UCSD-AML1 (cell line): ENCODE measurements around the gene UMOD.

Experiments used
- DNase-seq: peaks from one replicate; lab custom pipeline; 2025; ENCODE audit not compliant: unreplicated experiment; lab: John Stamatoyannopoulos, UW

The UMOD gene

DNA sequence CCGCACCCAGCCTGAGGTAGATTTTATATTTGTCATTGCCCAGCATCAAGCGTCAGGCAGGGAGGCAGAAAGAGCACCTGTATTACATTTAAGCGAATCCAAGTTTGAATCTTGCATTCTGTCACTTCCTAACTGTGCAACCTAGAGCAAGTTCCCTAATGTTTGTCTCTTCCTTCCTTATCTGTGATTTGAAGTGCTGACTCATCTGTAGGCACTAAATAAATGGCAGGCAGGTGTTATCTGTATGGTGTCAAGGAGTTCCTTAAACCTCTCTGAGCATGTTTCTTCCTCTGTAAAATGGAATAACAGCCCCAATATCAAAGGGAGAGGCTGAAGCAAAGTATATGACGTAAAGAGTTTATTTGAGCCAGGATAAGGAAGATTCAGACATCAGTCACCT is 49.5 kb downstream of the UMOD start:
- DNase-seq: no peak

DNA sequence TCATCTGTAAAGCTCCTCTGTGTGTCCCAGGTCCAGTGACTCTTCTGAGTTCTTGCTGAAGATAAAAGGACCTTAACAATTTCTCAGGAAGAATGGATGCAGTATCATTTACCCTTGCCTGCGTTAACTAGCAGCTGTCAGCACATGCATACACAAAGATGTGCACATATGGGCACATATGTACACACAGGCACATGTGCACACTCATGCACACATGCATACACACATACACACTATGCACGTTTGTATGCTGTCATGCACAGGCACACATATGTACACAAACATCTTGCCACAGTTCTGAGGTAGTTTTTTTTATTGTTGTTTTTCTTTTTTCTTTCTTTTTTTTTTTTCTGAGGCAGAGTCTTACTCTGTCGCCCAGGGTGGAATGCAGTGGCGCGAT is 50.1 kb downstream of the UMOD start:
- DNase-seq: no peak

DNA sequence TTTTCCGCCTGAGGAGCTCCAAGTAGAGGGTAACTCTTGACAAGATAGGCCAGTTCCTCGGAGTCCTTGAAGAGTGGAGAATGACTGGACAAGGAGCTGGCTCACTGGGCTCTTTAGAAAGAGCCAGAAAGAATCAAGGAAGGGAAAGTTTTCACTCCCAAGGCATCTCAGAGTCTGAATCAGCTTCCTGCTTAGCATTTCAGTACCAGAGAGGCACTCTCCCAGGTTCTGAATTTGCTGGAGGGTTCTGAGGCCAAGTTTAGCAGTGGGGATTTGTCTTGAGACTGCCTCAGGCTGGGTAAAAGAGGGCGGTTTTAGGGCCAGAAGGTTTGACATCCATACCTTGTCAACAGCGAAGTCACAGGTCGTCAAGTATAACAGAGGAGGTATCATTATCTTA is 50.7 kb downstream of the UMOD start:
- no peak for DNase-seq

DNA sequence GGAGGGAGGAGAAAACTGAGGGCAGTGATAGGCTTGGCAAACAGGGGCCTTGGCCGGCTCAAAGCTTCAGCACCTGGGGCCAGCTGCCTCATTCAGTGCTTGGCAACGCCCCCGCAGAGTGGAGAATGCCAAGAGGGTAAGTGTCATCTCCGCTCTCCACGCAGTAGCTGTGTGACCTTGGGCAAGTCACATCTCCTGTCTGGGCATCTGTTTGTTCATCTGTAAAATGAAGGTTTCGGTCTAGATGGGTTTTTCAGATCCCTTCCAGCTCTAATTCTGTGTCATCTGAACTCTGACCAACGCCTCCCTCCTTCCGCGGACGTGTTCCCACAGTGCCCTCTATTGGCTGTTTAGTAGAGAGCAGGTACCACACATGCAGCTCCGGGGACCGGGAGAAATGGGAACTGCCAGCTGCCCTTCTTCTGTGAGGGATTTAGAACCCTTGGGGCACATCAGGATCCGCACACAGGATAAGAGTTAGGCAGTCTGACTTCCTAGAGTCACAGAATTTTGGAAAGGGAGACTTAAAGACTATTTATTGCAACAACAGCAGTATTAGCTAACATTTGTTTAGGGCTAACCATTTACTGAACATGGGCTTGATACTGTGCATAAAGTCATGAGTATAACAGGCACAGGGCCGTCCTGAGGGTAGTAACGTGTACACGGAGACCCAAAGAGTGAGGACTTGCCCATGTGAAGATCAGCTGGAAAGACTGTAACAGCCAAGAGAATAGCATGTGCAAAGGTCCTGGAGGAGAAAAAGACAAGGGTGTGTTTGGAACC is 52.0 kb downstream of the UMOD start:
- peak; percentile 38 for DNase-seq

DNA sequence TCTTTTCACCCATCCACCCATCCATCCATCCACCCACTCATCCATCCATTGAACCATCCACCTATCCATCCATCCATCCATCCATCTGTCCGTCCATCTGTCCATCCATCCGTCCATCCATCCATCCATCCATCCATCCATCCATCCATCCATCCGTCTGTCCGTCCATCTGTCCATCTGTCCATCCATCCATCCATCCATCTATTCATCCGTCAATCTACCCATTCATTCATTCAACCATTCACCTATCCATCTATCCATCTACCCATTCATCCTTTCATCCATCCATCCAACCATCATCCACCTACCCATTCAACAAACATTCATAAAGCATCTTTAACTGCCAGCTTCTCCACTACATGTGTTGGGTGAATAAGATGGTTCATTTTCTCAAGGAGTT is 54.1 kb downstream of the UMOD start:
- DNase-seq: no peak

DNA sequence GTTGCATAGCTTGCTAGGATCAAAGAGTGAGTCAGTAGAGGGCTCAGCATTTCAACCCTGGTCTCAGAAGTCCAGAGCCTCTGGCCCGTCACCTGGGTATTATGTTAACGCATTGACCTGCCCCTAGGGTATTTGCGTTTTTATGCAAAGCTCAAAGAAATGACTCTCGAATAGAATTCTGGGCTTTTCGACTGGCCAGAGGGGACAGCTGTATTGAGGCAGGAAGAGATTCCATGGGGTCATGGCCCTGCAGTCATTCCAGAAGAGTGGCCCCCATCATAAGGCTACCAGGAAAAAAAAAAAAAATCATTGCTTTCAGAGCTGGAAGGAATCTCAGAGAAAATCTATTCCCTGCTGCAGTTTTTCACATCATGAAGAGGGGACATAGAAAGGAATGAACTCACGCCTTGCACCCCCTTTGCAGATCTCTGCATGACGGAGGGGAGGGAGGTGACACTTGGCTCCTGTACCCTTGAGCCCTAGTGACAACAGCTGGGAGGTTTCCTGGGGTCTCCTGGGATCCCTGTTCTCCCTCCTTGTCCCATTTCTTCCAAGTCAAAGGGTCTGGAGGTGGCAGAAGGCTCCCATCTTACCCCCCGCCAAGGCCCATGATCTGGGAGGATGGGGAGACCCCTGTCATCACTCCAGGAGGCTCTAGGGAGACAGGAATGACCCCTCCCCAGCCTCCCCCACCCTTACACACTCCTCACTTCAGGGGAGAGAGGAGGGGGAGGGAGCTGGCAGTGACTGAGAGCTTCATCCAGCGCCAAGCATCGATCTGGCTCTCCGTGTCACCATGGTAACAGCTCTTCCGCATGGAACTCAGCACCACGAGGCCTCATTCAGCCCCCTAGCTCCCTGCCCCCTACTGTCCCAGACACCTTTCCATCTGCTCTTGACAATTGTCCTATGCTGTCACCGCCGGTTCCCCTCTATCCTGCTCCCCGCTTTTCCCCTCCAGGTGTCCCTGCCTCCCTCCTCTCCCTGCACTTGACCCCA is 61.0 kb downstream of the UMOD start:
- DNase-seq: no peak

DNA sequence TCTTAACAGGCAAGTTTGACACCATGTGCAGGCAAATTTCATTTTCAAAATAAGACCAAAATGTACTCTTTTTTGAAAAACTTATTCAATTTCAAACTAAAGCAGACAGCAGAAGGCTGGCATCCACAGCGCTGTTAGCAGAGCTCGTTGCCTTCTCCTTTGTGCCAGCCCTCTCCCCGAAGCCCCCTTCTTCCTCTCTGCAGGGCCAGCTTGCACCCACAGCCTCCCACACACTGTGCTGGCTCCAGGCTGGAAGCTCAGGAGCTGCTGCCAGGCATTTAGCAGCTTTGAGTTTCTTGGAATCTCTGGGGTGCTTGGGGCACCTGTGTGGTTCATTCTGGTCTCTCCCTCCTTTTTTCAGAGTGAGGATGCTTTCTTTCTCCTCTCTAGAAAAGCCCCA is 62.9 kb downstream of the UMOD start:
- DNase-seq: no peak

DNA sequence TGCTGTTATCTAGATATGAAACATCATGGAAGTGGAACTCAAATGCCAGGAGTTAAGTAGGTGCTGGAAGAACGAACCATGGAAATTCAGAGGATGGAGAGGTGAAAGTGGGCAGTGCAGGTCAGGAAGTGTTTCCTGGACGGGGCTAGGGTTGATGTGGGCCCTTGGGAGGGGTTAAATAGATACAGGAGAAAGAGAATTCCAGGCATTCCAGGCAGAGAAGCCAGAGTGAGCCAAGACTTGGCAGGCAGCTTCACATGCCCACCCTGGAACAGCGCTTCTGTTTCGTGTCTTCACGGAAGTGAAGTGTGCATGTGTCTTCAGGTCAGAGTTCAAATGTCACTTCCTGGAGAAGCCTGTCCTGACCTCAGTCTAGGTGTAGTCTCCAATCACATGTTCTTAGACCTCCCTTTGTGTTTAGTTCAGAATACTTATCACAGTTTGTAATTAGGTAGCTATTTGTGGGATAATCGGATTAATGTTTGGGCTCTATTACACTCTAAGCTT is 66.5 kb downstream of the UMOD start:
- DNase-seq: no peak
